Fibroblast of lung (primary cell): ENCODE results near the gene ASAP3. TPM values are rescaled to one million over a fixed set of nuclear protein-coding genes. Genes with fewer than 3 reads are reported as not detected.

ENCODE experiments used
- DNase-seq, 2 donors: peaks; one replicate each; pipeline versions ENCODE4 v3.0.0 to v3.0.0-alpha.2; 2010; ENCODE audit warnings: low read depth in 2 of 2
- H2AFZ ChIP-seq: 2 replicates; pipeline ENCODE4 v1.5.1; 2012; ENCODE audit warnings: low read length, control low read depth, inconsistent platforms
- H3K27ac ChIP-seq: 2 replicates; pipeline ENCODE4 v1.5.1; 2011; ENCODE audit warnings: low read length, control low read depth; ENCODE audit not compliant: insufficient read depth
- H3K27me3 ChIP-seq: 2 replicates; pipeline ENCODE4 v1.5.1; 2011; ENCODE audit warnings: mild to moderate bottlenecking, low read length; ENCODE audit not compliant: control insufficient read depth, insufficient read depth
- H3K36me3 ChIP-seq: 2 replicates; pipeline ENCODE4 v1.5.1; 2011; ENCODE audit warnings: low read length; ENCODE audit not compliant: control insufficient read depth, insufficient read depth
- H3K4me1 ChIP-seq: 2 replicates; pipeline ENCODE4 v1.5.1; 2011; ENCODE audit warnings: low read length; ENCODE audit not compliant: control insufficient read depth, insufficient read depth; ENCODE audit errors: extremely low read depth
- H3K4me2 ChIP-seq: 2 replicates; pipeline ENCODE4 v1.5.1; 2011; ENCODE audit warnings: low read length, control low read depth; ENCODE audit not compliant: insufficient read depth; ENCODE audit errors: extremely low read depth
- H3K4me3 ChIP-seq, 4 experiments: fragments of 200-600 bp in 1 of 4; sonication (generic) in 1 of 4; replicated peaks in 1 of 4; 2 replicates each; pipeline ENCODE4 v1.5.1; 2011 to 2016; ENCODE audit warnings: low read length in 4 of 4, low read depth in 3 of 4, mild to moderate bottlenecking in 3 of 4, control low read depth in 2 of 4, inconsistent platforms in 1 of 4, mixed read lengths in 1 of 4; ENCODE audit not compliant: insufficient read depth in 1 of 4; ENCODE audit errors: control extremely low read depth in 1 of 4
- H3K79me2 ChIP-seq: 2 replicates; pipeline ENCODE4 v1.5.1; 2012; ENCODE audit warnings: mild to moderate bottlenecking, low read length, inconsistent platforms; ENCODE audit not compliant: control insufficient read depth, insufficient read depth
- H3K9ac ChIP-seq: 2 replicates; pipeline ENCODE4 v1.5.1; 2011; ENCODE audit warnings: mild to moderate bottlenecking, low read length, control low read depth; ENCODE audit not compliant: insufficient read depth
- H3K9me3 ChIP-seq: 2 replicates; pipeline ENCODE4 v1.5.1; 2012; ENCODE audit warnings: low read depth, low read length; ENCODE audit not compliant: control insufficient read depth, insufficient read depth
- H4K20me1 ChIP-seq: 2 replicates; pipeline ENCODE4 v1.5.1; 2011; ENCODE audit warnings: low read length; ENCODE audit not compliant: control insufficient read depth, insufficient read depth; ENCODE audit errors: extremely low read depth
- CTCF ChIP-seq, 2 donors: IDR thresholded peaks in 1 of 2; conservative IDR thresholded peaks in 1 of 2; 1 replicate in 1 of 2; 2 replicates in 1 of 2; pipeline ENCODE4 v1.5.1; 2011 to 2012; ENCODE audit warnings: low read length in 2 of 2, control low read depth in 1 of 2, inconsistent platforms in 1 of 2, low read depth in 1 of 2, mild to moderate bottlenecking in 1 of 2
- EZH2 ChIP-seq: IDR thresholded peaks from 2 replicates; pipeline ENCODE4 v1.5.1; 2012; ENCODE audit warnings: low read length, control low read depth, mild to moderate bottlenecking; ENCODE audit errors: missing control alignments
- polyA plus RNA-seq, 2 donors: library from polyadenylated mRNA; depleted of rRNA in 1 of 2; stranded (reverse) in 1 of 2; unstranded in 1 of 2; fragments of >200 nt; gene quantifications; 2 replicates each; pipeline ENCODE4 v1.2.1, GENCODE V29; 2011 to 2012; ENCODE audit warnings: missing spikeins in 1 of 2
- total RNA-seq: library from RNA; depleted of rRNA; stranded (reverse); fragments of >200 nt; gene quantifications from 2 replicates; pipeline ENCODE4 v1.2.1, GENCODE V29; 2014

Gene ASAP3
- total and polyA plus RNA-seq, 2 donors (not counting 1 experiment from before 2014, with no cell fraction given), result 14.2 to 73.2 TPM

GRCh38 chr1:23434260-23434775, 49.7 kb downstream of the ASAP3 start:
- no peak for DNase-seq
- Histone ChIP-seq H3K79me2 (no peaks in the 10 kb centered on the region), H2AFZ (no peak overlapping the region), H3K4me2 (no peak overlapping the region), H3K4me1 (no peaks in the 10 kb centered on the region), H3K27me3 (no peaks in the 10 kb centered on the region), H4K20me1 (no peaks in the 10 kb centered on the region), H3K36me3 (peaks cover 13% of the 10 kb centered on the region), H3K4me3 (no peak overlapping the region), H3K27ac (no peak overlapping the region), H3K9me3 (no peaks in the 10 kb centered on the region), H3K9ac (no peak overlapping the region)
- TF ChIP-seq EZH2, result no peak
- TF ChIP-seq CTCF (conservative IDR thresholded peaks at IDR 0.05 in 1 of 2, IDR thresholded peaks at IDR 0.05 in 1 of 2; ENCODE audit: low read depth in 1 of 2, low read length in 2 of 2), result no peak

- no peak overlapping the region for H3K9ac ChIP-seq
- no peaks in the 10 kb centered on the region for H3K79me2 ChIP-seq
- no peak overlapping the region for H3K27ac ChIP-seq
- DNase-seq, result no peak
- no peaks in the 10 kb centered on the region for H3K4me1 ChIP-seq
- no peak overlapping the region for H3K4me2 ChIP-seq
- H2AFZ ChIP-seq, result no peak overlapping the region
- no peaks in the 10 kb centered on the region for H3K9me3 ChIP-seq
- TF ChIP-seq CTCF (conservative IDR thresholded peaks at IDR 0.05 in 1 of 2, IDR thresholded peaks at IDR 0.05 in 1 of 2; ENCODE audit: low read depth in 1 of 2, low read length in 2 of 2) (no peak), EZH2 (no peak)
- H3K4me3 ChIP-seq, result no peak overlapping the region
- peaks cover 13% of the 10 kb centered on the region for H3K36me3 ChIP-seq
- H3K27me3 ChIP-seq, result no peaks in the 10 kb centered on the region
- H4K20me1 ChIP-seq, result no peaks in the 10 kb centered on the region
Measured at GRCh38 chr1:23433122-23433521, 50.9 kb downstream of the ASAP3 start.

GRCh38 chr1:23431431-23431830, 52.5 kb downstream of the ASAP3 start:
- Histone ChIP-seq H3K9ac (no peak overlapping the region), H3K4me3 (no peak overlapping the region), H3K27ac (no peak overlapping the region), H3K27me3 (no peaks in the 10 kb centered on the region), H3K79me2 (no peaks in the 10 kb centered on the region), H2AFZ (no peak overlapping the region), H3K4me2 (no peak overlapping the region), H3K4me1 (no peaks in the 10 kb centered on the region), H3K9me3 (no peaks in the 10 kb centered on the region), H3K36me3 (peaks cover 13% of the 10 kb centered on the region), H4K20me1 (no peaks in the 10 kb centered on the region)
- DNase-seq, result no peak
- TF ChIP-seq CTCF (conservative IDR thresholded peaks at IDR 0.05 in 1 of 2, IDR thresholded peaks at IDR 0.05 in 1 of 2; ENCODE audit: low read depth in 1 of 2, low read length in 2 of 2) (no peak), EZH2 (no peak)
